HEK293T (cell line): ENCODE results near the gene TMEFF2.

Experiments
- CTCF ChIA-PET: fragments of 350-600 bp; formaldehyde crosslinking; extraction: SDS; loops from one replicate; lab custom pipeline; 2021; ENCODE audit warnings: antibody characterized with exemption, inconsistent platforms; lab: Yijun Ruan, JAX
- POLR2A ChIA-PET: fragments of 350-600 bp; formaldehyde crosslinking; extraction: SDS; loops from one replicate; lab custom pipeline; 2020; ENCODE audit warnings: antibody characterized with exemption, inconsistent platforms; lab: Yijun Ruan, JAX
- DNase-seq: peaks from one replicate; pipeline ENCODE4 v3.0.0; 2012; ENCODE audit warnings: mixed read lengths; ENCODE audit errors: extremely low spot score
- ARNT ChIP-seq: fragments of 450-650 bp; IDR thresholded peaks from 2 replicates; pipeline ENCODE4 v1.6.1; 2017; ENCODE audit warnings: mild to moderate bottlenecking
- BHLHE40 ChIP-seq: fragments of 450-650 bp; IDR thresholded peaks from 2 replicates; pipeline ENCODE4 v1.6.1; 2016; ENCODE audit warnings: mild to moderate bottlenecking, moderate library complexity, borderline replicate concordance
- CTBP1 ChIP-seq: fragments of 450-650 bp; IDR thresholded peaks from 2 replicates; pipeline ENCODE4 v1.6.1; 2016; ENCODE audit warnings: borderline replicate concordance
- ELF4 ChIP-seq: fragments of 450-650 bp; IDR thresholded peaks from 2 replicates; pipeline ENCODE4 v1.6.1; 2017; ENCODE audit warnings: antibody characterized with exemption
- FOXA1 ChIP-seq: fragments of 450-650 bp; IDR thresholded peaks from 2 replicates; pipeline ENCODE4 v1.6.1; 2016; ENCODE audit warnings: mild to moderate bottlenecking
- FOXK2 ChIP-seq: fragments of 450-650 bp; IDR thresholded peaks from 2 replicates; pipeline ENCODE4 v1.6.1; 2016; ENCODE audit warnings: mild to moderate bottlenecking
- FOXM1 ChIP-seq: fragments of 450-650 bp; IDR thresholded peaks from 2 replicates; pipeline ENCODE4 v1.6.1; 2017; ENCODE audit warnings: mild to moderate bottlenecking, borderline replicate concordance
- HDGF ChIP-seq: fragments of 450-650 bp; IDR thresholded peaks from 2 replicates; pipeline ENCODE4 v1.6.1; 2017; ENCODE audit warnings: antibody characterized with exemption, borderline replicate concordance
- L3MBTL2 ChIP-seq: fragments of 450-650 bp; conservative IDR thresholded peaks from 2 replicates; pipeline ENCODE4 v1.6.1; 2016; ENCODE audit warnings: mild to moderate bottlenecking
- LEF1 ChIP-seq: fragments of 450-650 bp; IDR thresholded peaks from 2 replicates; pipeline ENCODE4 v1.6.1; 2017; ENCODE audit warnings: mild to moderate bottlenecking, borderline replicate concordance
- NFRKB ChIP-seq: fragments of 450-650 bp; IDR thresholded peaks from 2 replicates; pipeline ENCODE4 v1.6.1; 2016; ENCODE audit warnings: mild to moderate bottlenecking, moderate library complexity
- SP1 ChIP-seq: fragments of 450-650 bp; IDR thresholded peaks from 2 replicates; pipeline ENCODE4 v1.6.1; 2017
- SUZ12 ChIP-seq: fragments of 450-650 bp; IDR thresholded peaks from 2 replicates; pipeline ENCODE4 v1.6.1; 2016; ENCODE audit warnings: mild to moderate bottlenecking
- TARDBP ChIP-seq: fragments of 450-650 bp; IDR thresholded peaks from 2 replicates; pipeline ENCODE4 v1.6.1; 2016
- ZNF384 ChIP-seq: fragments of 450-650 bp; IDR thresholded peaks from 2 replicates; pipeline ENCODE4 v1.6.1; 2016
- TF ChIP-seq, protein P1 (sequence below): fragments of 450-650 bp; IDR thresholded peaks from 2 replicates; pipeline ENCODE4 v1.6.1; 2016

TMEFF2 gene

DNA sequence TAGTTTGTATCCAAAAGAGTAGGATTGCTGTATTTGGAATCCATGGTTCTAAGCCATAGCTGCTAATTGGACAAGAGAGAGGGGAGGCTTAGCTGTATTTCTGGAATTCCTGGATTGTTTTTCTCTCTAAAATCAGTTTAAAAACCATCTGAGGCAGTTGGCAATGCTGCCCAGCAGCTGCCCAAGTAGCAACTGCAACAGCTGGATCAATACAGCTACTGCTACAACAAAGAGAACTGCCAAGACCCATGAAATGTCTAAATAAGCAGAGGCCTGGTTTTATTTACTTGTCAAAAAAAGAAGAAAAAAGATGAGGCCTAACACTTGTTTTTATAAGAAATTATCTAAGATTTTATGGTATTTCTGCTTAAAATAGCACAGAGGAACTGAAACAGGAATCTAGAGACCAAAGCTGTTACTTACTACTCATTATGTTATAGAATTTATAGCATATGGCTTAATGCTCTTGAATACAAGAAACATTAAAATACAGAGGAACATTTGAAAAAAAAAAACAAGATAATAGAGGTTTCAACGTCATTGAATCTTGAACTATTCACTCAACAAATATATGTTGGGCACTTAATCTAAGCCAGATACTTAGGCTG is 39.1 kb downstream of the TMEFF2 start:
- POLR2A ChIA-PET: no interaction called here
- no peak for DNase-seq

DNA sequence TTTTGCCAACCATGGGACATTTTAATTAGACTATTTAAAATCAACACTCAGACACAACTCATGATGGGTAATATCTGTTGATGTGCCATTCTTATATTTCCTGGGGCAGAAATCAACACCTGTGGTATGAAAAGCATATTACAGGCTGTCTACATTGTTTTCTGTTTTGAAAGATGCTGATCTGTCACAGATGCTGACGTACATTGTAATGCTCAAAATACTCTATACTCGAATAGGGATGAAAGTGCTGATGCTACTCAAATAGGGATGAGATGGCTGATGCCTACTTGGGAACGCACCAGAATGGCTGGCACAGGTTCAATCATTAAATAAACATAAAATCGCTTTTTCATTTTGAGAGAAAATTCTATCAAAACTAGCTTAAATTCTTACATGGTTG is 41.2 kb downstream of the TMEFF2 start:
- ChIA-PET POLR2A (no interaction called here), CTCF (no interaction called here)
- no peak for DNase-seq
- no peak for TF ChIP-seq FOXM1
- TF ChIP-seq, protein P1, sequence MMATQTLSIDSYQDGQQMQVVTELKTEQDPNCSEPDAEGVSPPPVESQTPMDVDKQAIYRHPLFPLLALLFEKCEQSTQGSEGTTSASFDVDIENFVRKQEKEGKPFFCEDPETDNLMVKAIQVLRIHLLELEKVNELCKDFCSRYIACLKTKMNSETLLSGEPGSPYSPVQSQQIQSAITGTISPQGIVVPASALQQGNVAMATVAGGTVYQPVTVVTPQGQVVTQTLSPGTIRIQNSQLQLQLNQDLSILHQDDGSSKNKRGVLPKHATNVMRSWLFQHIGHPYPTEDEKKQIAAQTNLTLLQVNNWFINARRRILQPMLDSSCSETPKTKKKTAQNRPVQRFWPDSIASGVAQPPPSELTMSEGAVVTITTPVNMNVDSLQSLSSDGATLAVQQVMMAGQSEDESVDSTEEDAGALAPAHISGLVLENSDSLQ: no peak

More for the DNA sequence above, 39.1 kb downstream of the TMEFF2 start:
- TF ChIP-seq BHLHE40 (no peak), CTBP1 (no peak), FOXM1 (no peak), ZNF384 (no peak), NFRKB (no peak), ARNT (no peak), FOXA1 (no peak), FOXK2 (no peak), LEF1 (no peak), TARDBP (no peak), L3MBTL2 (no peak), SUZ12 (no peak)
- CTCF ChIA-PET: interaction anchor here (3.0 kb wide), 1 partner anchor 344 kb away, joined by 12 read pairs; no protein-coding TSS in a partner anchor

DNA sequence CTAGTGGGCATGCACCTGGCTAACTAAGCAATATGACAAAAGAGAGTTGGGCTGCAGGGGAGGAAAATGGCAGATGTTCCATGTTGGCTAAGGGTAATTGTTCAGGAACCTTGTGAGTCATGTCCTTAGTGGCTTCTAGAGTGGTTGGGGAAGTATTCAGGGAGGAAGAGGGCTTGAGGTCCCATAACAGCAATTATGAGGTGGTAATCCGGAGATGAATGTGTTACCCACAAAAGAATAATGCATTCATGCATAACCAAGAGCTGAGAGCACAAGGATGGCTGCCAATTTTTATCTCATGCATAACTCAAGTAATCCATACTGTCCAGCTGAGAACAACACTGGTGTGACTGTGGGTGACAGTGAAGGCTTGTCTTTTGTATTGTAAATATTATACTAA is 42.9 kb downstream of the TMEFF2 start:
- CTCF ChIA-PET: no interaction called here
- POLR2A ChIA-PET: no interaction called here
- TF ChIP-seq FOXK2 (no peak), ZNF384 (no peak), ELF4 (no peak), HDGF (no peak), FOXM1 (no peak), CTBP1 (no peak), L3MBTL2 (no peak), TARDBP (no peak), LEF1 (no peak), NFRKB (no peak), SP1 (no peak), ARNT (no peak), SUZ12 (no peak), BHLHE40 (no peak), FOXA1 (no peak)
- TF ChIP-seq, protein P1: no peak
- no peak for DNase-seq

DNA sequence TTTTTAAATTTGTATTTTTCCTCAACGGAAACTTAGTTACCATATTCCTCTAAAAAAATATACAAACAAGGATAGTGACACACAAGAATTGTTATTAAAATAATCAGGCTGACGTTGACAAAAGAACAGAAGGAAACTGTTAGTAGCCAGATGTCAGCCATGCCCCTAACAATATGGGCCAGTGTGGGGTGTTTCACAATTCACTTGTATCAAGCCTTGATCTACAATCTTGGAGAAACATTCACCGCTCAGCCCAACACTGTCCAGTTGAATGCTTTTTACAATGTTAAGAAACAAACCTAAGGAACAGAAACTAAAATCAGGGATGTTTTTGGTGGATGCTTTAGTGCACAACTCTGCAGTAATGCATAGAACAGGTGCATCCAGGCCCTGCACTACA is 44.6 kb downstream of the TMEFF2 start:
- no peak for DNase-seq
- ChIA-PET CTCF (no interaction called here), POLR2A (no interaction called here)
- TF ChIP-seq FOXK2 (no peak), FOXM1 (no peak), ARNT (no peak), SUZ12 (no peak), CTBP1 (no peak), L3MBTL2 (no peak), BHLHE40 (no peak), NFRKB (no peak), ZNF384 (no peak), TARDBP (no peak), LEF1 (no peak), FOXA1 (no peak), ELF4 (no peak), SP1 (no peak), HDGF (no peak)
- TF ChIP-seq, protein P1: no peak

DNA sequence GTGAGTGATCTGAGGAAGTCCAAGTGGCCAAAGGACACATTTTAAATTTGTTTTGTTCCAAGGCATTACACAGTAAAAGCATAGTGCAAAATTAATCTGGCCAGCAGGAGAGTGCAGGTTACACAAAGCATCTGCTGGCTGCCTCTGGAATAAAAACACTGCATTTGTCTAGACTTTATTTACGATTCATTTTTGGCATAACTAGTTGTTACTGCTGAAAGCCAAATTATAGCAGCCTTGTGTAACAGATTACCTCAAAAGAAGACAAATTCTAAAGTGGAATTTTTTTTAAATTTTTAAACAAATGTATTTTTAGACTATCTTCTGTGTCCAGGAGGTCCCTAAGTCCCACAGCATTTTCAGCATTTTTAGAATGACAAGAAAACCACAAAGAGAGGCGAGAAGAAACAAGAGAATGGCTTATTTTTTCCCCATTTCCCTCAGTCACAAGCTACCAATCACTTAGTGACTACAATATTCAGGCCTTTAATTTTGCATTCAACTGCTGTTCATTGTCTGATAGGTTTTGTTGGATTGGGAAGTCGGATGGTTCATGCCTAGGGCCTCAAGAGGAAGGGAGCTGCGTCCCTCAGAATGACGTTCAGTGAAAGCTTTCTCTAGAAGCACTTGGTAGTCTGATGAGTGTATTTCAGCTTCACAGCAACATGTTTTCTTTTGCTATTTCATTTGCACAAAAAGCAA is 46.0 kb downstream of the TMEFF2 start:
- CTCF ChIA-PET: no interaction called here
- POLR2A ChIA-PET: no interaction called here
- TF ChIP-seq ZNF384 (no peak), FOXA1 (no peak), CTBP1 (no peak), FOXM1 (no peak), L3MBTL2 (no peak), SUZ12 (no peak), TARDBP (no peak), ARNT (no peak), NFRKB (no peak), FOXK2 (no peak), BHLHE40 (no peak), HDGF (no peak), ELF4 (no peak), LEF1 (no peak), SP1 (no peak)
- TF ChIP-seq, protein P1: no peak
- DNase-seq: no peak
